ENCODE results near the gene MYH13.

DNA sequence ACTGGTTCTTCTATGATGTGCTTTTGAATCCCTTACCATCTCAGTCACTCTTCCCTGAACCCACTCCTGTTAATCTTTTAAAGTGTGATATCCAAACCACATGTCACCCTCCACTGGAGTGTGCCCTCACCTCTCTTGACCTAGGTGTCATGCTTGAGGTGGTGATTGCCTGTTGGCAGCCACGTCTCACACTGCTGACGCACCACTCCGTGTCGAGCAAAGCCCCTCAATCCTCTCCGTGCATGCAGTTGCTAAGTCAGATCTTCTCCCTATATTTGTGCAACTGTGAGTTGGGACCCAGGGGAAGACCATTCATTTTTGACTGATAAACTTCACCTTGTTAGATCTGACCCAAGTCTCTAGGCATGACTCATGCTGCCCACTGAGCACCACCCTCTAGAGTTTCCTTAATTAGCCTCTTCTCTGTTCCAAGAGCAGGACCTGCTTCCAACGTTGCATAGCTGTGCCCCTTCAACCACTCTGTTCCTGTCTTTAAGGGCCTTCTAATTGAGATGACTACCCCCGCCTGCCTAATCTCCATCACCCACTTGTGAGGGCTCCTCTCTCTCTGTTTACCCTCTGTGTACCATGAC lies 2.7 kb downstream of the MYH13 start:
- TF ChIP-seq CTCF (IDR thresholded peaks at IDR 0.05): no peak
- TF ChIP-seq POLR2A (IDR thresholded peaks at IDR 0.05; ENCODE audit: low read depth): no peak
- no peak for TF ChIP-seq EP300 (IDR thresholded peaks at IDR 0.05)
- no peak for TF ChIP-seq POLR2AphosphoS5 (IDR thresholded peaks at IDR 0.05)
